ENCODE results near the gene LMF2.
"Not testable (repeated sequence)": the region's sequence is repeated elsewhere in the genome, so short reads cannot be mapped to it uniquely, and the experiment has no call there.

LMF2 gene

DNA sequence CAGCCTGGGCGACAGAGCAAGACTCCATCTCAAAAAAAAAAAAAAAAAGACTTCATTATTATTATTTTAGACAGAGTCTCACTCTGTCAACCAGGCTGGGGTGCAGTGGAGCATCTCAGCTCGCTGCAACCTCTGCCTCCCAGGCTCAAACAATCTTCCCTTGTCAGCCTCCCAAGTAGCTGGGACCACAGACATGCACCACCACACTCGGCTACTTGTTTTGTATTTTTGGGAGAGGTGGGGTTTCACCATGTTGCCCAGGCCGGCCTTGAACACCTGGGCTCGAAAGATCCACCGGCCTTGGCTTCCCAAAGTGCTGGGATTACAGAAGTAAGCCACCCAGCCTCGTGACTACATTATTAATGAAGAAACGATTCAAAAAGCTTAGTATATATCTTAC, 27.6 kb upstream of the LMF2 start:
- DNase-seq (ENCODE audit: low spot score) = no peak

DNA sequence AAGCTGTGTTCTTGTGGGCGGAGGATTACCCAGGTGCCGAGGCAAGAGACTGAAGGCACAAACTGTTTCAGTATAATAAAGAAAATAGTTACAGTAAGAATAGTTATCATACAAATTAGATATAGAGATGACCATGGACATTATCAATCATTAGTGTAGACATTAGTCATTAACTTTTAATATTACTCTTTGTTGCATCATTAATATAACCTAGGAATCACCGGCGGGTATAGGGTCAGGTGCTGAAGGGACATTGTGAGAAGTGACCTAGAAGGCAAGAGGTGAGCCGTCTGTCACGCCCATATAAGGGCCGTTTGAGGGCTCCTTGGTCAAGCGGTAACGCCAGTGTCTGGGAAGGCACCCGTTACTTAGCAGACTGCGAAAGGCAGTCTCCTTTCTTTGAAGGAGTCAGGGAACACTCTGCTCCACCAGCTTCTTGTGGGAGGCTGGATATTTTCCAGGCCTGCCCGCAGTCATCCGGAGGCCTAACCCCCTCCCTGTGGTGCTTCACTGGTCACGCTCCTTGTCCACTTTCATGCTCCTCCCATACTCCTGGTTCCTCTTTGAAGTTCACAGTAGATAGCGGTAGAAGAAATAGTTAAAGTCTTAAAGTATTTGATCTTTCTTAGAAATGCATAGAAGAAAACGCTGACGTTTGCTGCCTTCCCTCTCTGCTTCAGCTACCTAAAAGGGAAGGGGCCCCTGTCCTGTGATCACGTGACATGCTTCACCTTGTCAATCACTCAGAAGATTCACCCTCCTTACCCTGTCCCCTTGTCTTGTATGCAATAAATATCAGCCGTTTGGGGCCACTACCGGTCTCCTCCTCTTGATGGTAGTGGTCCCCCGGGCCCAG, 26.6 kb upstream of the LMF2 start:
- not testable (repeated sequence) for DNase-seq (ENCODE audit: low spot score)

DNA sequence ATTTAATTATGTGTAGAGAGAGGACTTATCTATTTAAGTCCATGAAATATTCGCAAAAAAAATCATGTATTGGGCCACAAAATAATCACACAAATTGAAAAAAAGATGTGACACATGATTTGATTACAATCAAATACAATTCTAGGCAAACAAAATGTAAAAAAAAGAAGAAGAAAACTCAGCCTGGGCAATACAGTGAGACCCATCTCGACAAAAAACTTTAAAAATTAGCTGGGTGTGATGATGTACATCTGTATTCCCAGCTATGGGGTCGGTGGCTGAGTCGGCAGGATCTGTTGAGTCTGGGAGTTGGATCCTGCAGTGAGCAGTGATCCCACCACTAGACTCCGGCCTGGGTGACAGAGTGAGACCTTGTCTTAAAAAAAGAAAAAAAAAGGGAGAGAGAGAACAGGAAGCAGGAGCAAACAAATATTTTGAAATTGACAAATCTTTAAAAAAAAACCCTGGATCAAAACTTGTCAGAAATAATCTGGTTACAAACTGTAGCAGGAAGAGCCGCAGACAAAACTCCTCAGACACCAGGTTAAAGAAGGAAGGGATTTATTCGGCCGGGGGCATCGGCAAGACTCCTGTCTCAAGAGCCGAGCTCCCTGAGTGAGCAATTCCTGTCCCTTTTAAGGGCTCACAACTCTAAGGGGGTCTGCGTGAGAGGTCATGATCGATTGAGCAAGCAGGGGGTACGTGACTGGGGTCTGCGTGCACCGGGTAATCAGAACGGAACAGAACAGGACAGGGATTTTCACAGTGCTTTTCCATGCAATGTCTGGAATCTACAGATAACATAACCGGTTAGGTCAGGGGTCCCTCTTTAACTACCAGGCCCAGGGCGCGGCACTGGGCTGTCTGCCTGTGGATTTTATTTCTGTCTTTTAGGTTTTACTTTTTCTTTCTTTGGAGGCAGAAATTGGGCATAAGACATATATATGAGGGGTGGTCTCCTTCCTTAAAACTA, 25.6 kb upstream of the LMF2 start:
- DNase-seq (ENCODE audit: low spot score) = no peak

DNA sequence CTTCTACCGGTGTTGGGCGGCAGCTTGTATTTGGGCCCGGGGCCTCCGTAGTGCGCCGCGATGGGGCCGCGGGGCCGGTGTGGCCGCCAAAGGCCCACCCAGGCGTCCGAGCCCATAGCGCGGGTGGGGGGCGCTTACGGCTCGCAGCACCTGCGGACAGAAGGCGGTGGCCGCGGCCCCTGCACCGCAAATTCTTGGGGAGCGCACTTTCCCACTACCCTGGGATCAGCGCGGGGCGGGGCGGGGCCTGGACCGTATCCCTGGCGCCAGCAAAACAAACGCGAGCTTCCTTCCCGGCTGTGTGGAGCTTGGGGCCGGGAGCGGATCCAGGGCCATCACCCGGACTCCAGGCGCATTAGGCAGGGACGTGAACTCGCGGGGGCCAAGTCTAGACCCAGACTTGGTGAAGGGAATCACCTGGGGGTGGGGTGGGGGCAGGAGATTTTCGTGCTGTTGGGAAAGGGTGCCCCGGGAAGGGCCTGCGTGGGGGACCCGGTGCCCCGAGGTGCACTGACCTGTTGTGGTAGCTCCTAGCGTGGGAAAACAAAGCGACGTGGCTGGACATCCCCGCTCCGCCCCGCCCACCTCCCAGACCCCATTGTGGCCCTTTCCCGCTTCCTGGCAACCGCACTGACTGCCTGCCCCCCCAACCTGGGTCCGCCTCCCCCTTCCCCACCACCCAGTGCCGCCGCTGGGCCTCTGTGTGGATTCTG, 24.6 kb upstream of the LMF2 start:
- no peak for DNase-seq (ENCODE audit: low spot score)

DNA sequence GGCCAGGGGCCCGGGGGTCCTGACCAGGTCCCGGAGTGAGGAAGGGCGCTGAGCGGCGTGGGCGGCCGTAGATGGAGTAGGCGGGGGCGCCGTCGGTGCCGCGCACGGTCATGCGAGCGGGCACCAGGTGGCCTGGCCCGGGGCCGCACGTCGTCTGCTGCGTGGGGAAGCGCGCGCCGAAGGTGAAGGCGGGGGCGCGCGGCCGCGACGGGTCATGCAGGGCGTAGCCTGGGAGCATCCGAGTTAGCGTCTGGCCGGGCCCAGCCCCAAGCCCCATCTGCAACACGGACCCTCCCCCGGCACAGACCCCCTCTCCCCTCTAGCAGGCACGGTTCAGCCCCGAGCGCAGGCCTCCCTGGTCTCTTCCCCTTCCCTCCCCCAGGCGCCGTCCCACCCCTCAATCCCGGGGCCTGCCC, 24.1 kb upstream of the LMF2 start:
- DNase-seq (ENCODE audit: low spot score) = no peak

DNA sequence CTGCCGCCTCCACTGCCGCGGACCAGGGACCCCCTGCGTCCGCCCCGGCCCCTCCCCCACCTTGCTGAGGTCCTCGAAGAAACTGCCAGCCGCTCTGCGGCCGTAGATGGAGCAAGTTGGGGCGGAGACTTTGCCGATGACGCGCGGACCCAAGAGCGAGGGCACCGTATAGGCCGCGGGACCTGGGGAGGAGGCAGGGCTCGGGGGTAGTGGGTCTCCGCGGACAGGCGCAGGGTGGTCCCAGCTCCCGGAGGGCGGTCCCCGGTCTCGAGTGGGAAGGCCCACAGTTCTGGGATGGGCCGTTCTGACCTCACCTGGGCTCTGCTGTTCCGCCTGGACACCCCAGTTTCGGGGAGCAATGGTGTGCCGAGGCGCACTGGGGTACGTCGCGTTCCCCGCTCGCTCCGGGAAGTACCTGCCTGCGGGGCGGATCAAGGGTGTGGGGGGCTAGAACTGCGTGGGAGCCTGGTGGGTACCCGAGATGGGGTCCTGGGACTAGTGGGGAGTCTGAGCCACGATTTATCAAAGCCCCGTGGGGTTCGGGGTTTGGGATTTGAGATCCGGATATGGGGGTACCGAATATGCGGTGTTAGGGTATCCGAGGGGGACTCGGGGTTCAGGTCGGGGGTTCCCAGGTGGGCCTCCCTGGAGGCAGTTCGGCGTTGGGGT, 23.5 kb upstream of the LMF2 start:
- DNase-seq (ENCODE audit: low spot score) = no peak

DNA sequence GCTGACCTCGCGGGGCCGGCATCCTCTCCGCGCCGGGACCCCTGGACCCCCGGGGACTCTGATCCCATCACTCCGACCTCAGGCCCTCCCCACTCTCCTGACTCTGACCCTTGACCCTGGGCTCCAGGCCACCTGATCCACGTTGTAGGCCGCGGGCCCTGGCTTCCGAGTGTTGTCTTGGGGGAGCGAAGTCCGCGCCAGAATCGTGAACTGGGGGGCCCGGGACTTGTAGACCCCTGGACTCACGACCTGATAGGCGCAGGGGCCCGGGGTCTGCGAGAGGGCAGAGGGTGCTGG, 23.0 kb upstream of the LMF2 start:
- no peak for DNase-seq (ENCODE audit: low spot score)

DNA sequence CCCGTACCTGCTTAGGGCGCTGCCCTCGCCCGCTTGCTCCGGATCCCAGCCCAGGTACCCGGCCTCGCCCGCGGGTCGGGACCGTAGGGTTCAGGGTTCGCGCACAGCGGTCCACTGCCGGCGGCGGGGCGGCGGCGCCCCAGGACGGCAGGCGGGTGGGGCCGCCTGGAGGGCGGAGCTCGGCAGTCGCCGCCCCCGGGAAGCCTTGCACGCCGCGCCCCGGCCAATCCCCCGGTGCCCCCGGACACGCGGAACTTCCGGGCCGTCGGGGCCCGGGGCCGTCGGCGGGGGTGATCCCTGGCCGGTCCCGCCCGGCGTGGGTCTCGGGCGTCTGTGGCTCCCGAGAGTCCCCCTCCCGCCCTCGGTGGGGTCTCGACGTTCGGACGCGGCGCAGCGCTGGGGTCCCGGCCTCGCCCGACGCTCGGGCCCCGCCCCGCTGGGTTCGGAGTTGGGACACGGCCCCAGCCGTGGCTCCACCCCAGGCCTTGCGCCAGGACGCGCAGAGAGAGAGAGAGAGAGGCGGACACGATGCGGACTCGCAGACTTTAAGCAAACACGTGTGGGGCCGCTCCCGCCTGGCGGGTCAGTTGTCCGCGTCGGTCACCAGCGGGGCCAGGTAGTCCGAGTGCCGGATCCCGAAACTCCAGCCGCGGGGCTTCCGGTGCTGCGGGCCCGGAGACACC, 22.5 kb upstream of the LMF2 start, which contains the start of gene TYMP:
Gene TYMP, minus strand, starts transcription at position 116 of the 683 bp plus-strand sequence. CDS start 303 bp downstream, outside the sequence.
- peak; percentile 42 for DNase-seq (ENCODE audit: low spot score)

DNA sequence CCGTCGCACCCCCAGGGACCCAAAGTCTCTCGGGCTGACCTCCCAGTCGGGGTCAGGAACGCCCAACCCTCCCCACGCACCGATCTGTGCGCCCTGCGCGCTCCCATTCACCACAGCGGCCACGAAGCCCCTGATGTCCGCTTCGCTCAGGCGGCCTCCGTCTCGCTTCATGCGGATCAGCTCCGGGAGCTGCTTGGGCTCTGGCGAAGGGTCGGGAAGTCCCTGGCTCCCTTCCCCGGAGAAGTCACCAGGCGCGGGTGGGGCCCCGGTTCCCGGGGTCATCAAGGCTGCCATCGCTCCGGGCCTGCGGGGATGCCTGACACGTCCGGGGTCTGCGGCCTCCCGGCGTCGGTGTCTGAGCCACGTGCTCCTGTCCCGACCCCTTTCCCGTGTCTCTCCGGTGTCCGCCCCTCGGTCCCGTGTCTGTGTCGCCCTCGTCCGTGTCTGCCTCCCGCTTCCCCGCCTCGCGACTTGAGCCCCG, 22.0 kb upstream of the LMF2 start:
- no peak for DNase-seq (ENCODE audit: low spot score)

DNA sequence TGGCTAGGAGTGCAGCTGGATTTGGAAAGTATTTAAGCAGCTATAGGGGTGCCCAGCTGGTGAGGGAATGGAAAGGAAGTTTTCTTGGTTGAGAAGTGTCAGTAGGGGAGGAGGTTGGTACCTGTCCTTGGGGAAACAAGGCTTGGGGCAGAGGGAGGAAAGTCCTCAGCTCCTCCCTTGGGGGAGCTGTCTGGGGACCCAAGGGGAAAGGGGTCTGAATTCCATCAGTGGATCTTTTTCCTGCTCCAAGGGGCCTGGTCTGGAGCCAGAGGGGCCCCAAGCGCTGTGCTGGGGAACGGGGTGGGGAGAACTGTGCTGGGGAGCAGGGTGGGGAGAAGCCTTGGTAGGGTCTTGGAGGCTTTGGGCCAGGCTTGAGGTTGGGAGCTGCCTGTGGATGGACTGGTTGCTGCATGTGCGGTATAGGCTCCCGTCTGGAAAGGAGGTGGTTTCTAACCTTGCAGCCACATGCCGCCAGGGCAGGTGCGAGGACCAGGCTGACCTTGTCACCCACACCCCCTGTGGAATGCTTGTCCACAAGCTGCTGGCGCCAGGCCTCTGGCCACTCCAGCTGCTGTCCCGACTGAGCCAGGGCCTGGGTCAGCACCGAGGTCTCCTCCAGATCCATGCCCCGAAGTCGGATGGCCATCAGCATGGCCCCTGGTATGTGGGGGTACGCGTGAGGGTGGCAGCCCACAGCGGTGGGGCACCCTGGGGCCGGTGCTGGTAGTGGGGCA, 21.3 kb upstream of the LMF2 start:
- DNase-seq (ENCODE audit: low spot score) = no peak

DNA sequence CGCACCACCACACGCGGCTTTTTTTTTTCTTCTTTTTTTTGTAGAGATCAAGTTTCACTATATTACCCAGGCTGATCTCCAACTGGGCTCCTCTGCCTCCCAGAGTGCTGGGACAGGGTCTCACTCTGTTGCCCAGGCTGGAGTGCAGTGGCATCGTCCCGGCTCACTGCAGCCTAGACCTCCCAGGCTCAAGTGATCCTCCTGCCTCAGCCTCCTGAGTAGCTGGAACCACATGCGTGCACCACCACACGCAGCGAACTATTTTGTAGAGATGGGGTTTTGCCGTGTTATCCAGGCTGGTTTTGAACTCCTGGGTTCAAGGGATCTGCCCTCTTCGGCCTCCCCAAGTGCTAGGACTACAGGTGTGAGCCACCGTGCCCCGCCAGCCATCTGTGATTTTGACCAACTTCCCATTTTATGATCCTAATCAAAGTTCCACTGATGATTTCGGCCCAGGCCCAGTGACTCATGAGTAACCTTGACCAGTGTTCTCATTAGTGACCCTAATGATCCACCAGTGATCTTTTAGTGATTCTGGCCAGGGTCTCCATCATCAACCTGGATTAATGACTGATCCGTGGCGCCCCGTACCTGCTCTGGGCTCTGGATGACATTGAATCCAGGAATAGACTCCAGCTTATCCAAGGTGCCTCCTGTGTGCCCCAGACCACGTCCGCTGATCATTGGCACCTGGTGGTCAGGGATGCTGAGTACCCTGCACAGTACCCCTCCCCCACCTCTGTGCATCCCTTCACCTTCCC, 20.6 kb upstream of the LMF2 start:
- DNase-seq (ENCODE audit: low spot score) = no peak

DNA sequence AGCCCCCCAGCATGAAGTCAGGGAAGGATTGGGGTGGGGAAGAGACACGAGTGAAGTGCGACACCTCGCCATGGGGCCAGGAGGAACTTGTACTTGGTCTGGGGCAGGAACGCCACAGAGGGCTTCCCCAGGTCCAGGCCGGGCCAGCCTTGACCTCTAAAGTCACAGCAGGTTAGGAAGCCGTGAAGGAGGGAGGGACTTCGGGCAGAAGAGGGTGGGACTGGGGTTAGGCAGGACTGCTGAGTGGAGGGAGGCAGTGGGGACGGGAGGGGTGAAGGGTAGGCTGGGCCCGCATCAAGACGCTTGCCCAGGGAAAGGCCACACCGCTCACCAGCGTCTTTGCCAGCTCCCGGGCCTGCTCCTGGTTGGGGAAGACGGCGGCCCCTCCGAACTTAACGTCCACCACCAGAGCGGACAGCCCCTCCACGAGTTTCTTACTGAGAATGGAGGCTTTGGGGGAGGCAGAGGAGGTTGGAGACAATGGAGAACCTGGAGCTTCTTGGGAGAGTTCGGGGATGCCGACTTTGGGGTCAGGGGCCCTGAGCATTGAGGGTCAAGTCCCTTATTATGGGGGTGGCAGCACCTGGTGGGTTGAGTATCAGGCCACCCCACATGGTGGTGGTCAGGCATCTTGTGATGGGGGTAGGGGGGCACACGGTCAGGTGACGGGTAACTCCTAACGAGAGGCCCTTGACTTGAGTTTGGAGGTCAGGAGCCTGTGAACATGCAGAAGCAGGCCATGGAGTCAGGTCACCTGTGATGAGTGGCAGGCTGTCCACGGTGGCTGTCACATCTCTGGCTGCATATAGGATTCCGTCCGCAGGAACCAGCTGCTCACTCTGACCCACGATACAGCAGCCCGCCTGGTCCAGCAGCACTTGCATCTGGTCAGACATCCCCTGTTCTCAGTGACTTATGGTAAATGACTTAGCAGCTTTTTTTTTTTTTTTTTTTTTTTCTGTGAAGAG, 19.6 kb upstream of the LMF2 start:
- no peak for DNase-seq (ENCODE audit: low spot score)

DNA sequence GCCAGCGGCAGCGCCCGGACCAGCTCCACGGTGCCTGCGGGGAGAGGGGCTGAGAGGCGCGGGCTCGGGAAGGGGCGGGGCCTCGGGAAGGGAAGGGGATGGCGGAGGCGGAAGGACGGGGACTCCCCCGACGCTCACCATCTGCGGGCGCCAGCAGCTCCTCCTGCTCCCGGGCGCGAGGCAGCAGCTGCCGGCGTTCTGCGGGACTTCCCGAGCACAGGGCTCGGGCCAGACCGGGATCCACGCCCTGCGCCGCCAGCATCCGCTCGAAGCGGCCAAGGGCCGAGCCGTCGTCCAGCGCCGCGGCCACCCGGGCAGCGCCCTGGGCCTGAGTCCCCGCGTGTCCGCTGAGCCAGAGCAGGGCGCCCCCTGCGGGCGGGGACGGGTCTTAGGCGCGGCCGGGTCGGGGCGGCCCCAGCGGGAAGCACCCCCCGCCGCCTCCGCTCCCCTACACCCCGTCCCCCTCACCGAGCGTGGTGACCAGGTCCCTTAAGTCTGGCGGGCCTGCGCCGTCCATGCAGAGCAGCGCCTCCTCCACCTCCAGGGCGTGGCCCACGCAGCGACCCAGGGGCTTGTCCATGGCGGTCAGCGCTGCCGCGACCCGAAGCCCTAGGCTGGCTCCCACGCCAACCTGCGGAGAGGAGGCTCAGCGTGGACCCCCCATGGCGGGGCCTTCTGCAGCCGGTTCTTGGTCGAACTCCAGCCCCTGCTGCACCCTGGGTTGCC, 18.8 kb upstream of the LMF2 start:
- DNase-seq (ENCODE audit: low spot score) = peak; percentile 69

DNA sequence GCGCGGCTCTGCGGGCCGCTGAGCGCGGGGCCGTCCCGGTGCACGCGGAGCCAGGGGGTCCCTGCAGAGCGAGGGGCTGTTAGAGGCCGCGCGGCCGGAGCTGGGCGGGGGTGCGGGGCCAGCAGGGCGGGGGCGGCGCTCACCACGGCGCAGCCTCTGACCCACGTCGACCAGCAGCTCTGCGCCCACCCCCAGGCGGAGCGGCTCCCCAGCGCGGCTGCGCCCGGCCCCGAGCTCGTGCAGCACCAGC, 18.3 kb upstream of the LMF2 start:
- DNase-seq (ENCODE audit: low spot score) = no peak

DNA sequence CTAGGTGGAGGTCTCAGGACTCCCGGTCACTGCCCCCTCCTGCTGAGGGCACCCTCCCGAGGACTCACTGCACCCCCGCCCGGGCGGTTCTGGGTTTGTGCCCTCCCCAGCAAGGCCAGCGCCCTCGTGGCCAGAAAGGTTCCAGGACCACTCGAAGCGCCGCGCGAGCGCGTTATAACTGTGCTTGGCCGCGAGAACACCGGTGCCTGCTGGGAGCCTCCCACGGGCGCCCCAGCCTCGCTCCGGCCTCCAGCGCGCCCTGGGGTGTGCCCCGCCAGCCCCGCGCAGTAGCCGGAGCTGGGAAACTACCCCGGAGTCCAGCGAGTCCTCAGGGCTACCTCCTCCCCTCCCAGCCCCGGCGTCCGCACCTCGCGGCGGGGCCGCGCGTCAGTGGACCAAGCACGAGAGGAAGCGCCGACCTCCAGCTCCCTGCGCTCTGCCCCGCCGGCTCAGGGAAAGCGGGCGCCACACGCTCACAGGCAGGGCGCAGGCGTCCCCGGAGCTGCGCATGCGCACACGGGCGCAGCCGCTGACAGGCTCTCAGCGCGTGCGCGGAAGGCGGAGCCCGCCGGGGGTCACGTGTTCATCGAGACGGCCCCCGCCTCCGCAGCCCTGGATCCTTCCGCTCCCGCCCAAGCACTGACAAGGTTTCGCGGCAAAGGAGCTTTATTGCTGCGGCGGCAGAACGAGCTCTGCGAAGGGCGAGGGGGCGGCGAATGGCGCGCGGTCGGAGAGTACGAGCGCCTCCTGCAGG, 17.8 kb upstream of the LMF2 start, which contains the start of gene SCO2:
Gene SCO2, minus strand, starts transcription at position 495 of the 754 bp plus-strand sequence. CDS start 1,187 bp downstream, outside the sequence.
- peak; percentile 98 for DNase-seq (ENCODE audit: low spot score)

DNA sequence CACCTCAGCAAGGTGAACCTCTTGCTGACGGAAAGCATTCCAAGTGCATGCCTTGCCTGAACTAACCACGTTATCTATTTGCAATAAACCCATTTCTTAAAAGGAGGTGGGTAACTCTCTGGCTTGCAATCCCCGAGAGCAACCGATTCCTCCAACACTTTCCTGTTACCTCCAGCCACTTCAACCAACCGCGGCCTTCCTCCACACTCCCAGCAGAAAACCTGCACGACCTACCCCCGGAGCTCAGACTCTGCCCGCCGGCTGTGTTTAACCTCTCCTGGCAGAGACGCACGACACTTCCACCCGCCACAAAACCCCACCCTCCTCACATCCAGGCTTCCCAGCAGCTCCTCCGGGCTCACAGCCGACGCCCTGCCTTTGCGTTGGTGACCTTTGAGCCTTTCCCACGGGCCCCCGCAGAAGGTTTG, 17.2 kb upstream of the LMF2 start:
- no peak for DNase-seq (ENCODE audit: low spot score)

Data from hematopoietic multipotent progenitor cell treated with erythropoietin and hydrocortisone succinate and interleukin-3 and kit ligand, for 17 days (in vitro differentiated cells).